ENCODE data around the gene ZCCHC24.

Gene ZCCHC24

DNA sequence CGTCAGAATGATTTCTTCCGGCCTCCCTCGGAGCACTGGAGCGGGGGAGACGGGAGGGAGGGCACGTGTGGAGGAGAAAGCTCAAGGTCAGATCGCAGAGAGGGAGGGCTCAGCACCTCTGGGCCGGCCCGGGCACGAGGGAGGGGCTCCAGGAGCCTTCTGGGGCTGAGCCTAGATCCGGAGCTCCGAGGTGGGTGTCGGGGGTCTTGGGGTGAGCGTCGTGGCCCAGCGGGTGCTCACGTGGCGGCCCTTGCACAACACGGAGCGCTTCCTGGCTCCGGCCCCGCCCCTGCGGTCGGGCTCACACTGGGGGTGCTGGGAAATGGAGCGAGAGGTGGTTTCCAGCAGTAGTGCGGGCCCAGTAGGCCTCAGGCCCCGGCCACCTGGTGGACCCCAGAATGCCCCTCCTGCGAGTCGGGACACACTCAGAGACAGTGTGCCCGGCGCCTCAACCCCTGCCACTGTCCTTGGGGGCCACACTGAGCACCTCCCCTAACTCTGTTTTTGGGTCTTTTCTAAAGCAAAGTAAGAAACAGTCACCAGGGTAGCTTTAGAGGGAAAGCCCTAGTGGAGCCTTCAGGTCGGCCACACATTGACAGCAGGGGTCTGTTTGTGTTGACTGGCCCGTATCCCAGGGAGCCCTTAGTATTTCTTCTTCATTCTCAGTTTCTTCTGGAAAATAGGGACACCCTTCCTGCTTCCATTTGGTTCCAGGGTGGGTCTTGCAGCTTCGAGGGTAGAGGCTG lies 97.4 kb downstream of the ZCCHC24 start:
- peak overlapping the region; percentile 68 for H3K4me3 ChIP-seq (ENCODE audit: severe bottlenecking)
- TF ChIP-seq, protein P1, sequence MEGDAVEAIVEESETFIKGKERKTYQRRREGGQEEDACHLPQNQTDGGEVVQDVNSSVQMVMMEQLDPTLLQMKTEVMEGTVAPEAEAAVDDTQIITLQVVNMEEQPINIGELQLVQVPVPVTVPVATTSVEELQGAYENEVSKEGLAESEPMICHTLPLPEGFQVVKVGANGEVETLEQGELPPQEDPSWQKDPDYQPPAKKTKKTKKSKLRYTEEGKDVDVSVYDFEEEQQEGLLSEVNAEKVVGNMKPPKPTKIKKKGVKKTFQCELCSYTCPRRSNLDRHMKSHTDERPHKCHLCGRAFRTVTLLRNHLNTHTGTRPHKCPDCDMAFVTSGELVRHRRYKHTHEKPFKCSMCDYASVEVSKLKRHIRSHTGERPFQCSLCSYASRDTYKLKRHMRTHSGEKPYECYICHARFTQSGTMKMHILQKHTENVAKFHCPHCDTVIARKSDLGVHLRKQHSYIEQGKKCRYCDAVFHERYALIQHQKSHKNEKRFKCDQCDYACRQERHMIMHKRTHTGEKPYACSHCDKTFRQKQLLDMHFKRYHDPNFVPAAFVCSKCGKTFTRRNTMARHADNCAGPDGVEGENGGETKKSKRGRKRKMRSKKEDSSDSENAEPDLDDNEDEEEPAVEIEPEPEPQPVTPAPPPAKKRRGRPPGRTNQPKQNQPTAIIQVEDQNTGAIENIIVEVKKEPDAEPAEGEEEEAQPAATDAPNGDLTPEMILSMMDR (IDR thresholded peaks at IDR 0.05; ENCODE audit: poor library complexity, severe bottlenecking): no peak
- DNase-seq (ENCODE audit: low spot score) (no peak), ATAC-seq (ENCODE audit: low read depth) (peak; percentile 51)
- H3K27me3 ChIP-seq (ENCODE audit: insufficient read depth, poor library complexity, severe bottlenecking): no peaks in the 10 kb centered on the region
- no peaks in the 10 kb centered on the region for H3K9me3 ChIP-seq (ENCODE audit: severe bottlenecking)
- H3K4me1 ChIP-seq (ENCODE audit: insufficient read depth, poor library complexity, severe bottlenecking): peaks cover 3% of the 10 kb centered on the region
- peaks cover 48% of the 10 kb centered on the region for H3K36me3 ChIP-seq (ENCODE audit: low read depth)
- H3K27ac ChIP-seq (ENCODE audit: poor library complexity, severe bottlenecking): peak overlapping the region; percentile 73

DNA sequence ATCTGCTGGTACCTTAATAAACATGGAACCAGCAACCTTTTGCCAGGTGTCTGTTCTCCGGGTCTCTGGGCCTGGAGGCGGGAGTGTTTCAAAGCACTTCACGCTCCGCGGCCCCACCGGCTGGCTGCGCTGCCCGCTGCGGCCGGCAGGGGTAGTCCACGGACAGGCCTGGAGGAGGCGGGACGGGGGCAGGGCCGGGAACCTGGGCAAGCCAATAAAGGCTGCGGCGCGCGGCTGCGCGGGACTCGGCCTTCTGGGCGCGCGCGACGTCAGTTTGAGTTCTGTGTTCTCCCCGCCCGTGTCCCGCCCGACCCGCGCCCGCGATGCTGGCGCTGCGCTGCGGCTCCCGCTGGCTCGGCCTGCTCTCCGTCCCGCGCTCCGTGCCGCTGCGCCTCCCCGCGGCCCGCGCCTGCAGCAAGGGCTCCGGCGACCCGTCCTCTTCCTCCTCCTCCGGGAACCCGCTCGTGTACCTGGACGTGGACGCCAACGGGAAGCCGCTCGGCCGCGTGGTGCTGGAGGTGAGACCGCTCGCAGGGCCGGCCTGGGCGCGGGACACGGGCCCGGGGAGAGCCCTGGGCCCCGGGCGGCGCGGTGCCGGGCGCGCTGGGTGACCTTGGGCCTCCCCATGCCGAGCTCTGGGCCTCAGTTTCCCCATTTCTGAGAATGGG lies 98.1 kb downstream of the ZCCHC24 start, which contains the start of gene PPIF:
Gene PPIF, plus strand, starts transcription at position 244 of the 668 bp plus-strand sequence. Its CDS starts 80 bp downstream, at position 324.
- peak within 1 kb of the TSS; percentile 73 for H3K27ac ChIP-seq (ENCODE audit: poor library complexity, severe bottlenecking)
- DNase-seq (ENCODE audit: low spot score): peak; percentile 93
- H3K4me1 ChIP-seq (ENCODE audit: insufficient read depth, poor library complexity, severe bottlenecking): peaks cover 3% of the 10 kb centered on the region
- peak within 1 kb of the TSS; percentile 68 for H3K4me3 ChIP-seq (ENCODE audit: severe bottlenecking)
- H3K36me3 ChIP-seq (ENCODE audit: low read depth): peaks cover 41% of the 10 kb centered on the region
- no peaks in the 10 kb centered on the region for H3K27me3 ChIP-seq (ENCODE audit: insufficient read depth, poor library complexity, severe bottlenecking)
- H3K9me3 ChIP-seq (ENCODE audit: severe bottlenecking): no peaks in the 10 kb centered on the region
- TF ChIP-seq, protein P1 (IDR thresholded peaks at IDR 0.05; ENCODE audit: poor library complexity, severe bottlenecking): peak; percentile 92
- ATAC-seq (ENCODE audit: low read depth): peak; percentile 94

DNA sequence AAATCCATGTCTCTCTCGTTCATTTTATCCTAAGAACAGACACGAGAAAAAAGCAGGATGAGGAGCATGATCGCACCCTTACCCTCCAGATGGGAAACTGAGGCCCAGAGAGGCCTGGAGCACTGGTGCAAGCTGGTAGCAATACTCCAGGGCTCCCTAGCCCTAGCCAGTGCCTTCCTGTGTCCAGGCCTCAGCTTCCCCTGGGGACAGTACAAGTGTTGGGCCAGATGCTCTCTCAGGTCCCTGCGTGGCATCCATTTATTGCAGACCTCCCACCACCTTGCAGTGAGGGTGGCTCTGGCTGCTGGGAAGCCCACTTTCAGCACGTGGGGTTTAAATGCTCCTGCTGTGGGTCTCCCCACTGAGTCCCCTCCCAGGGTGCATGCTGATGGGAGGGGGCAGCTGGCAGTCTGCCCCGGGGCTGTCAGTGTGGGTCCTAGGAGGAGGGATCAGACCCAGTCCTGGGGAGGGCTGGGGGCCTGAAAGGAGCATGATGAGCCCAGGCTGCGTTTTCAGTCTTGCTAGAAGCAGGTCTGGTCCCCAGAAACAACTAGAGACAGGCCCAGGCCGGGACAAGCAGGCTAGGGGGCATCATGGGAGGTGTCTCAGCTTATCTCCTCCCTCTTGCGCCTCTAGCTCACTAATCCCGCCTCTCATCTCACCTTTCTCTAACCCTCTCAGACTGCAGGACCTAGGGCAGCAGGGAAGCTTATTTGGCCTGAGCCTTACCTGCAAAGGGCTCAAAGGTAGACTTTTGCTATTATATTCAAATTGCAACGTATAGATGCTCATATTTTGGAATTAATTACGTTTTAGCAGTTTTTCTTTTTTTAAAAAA lies 98.8 kb downstream of the ZCCHC24 start:
- peak overlapping the region; percentile 73 for H3K27ac ChIP-seq (ENCODE audit: poor library complexity, severe bottlenecking)
- ATAC-seq (ENCODE audit: low read depth): 0 out of 3 replicates have a peak, but pooled peaks have one; percentile 2

DNA sequence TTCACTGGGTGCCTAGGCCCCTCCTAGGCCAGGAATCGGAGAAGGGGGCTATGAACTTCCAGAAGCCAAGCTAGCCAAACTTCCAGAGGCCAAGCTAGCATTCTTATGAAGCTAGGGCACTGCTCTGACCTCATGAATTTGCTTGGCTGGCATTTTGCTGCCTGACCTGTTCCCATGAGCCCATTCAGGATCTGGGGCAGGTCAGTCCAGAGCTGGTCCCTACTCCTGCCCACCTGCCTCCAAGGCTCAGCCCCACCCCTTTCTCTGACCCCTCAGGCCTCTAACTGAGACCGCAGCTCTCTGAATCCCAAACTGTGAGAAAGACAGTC lies 99.4 kb downstream of the ZCCHC24 start:
- ATAC-seq (ENCODE audit: low read depth): no peak
- Histone ChIP-seq H3K4me1 (ENCODE audit: insufficient read depth, poor library complexity, severe bottlenecking) (peaks cover 3% of the 10 kb centered on the region), H3K9me3 (ENCODE audit: severe bottlenecking) (no peaks in the 10 kb centered on the region), H3K27me3 (ENCODE audit: insufficient read depth, poor library complexity, severe bottlenecking) (no peaks in the 10 kb centered on the region), H3K36me3 (ENCODE audit: low read depth) (peaks cover 29% of the 10 kb centered on the region), H3K4me3 (ENCODE audit: severe bottlenecking) (no peak overlapping the region), H3K27ac (ENCODE audit: poor library complexity, severe bottlenecking) (no peak overlapping the region)
- DNase-seq (ENCODE audit: low spot score): no peak
- TF ChIP-seq, protein P1 (IDR thresholded peaks at IDR 0.05; ENCODE audit: poor library complexity, severe bottlenecking): no peak

More for the DNA sequence above, 98.8 kb downstream of the ZCCHC24 start:
- Histone ChIP-seq H3K27me3 (ENCODE audit: insufficient read depth, poor library complexity, severe bottlenecking) (no peaks in the 10 kb centered on the region), H3K4me3 (ENCODE audit: severe bottlenecking) (peak overlapping the region; percentile 68), H3K4me1 (ENCODE audit: insufficient read depth, poor library complexity, severe bottlenecking) (peaks cover 3% of the 10 kb centered on the region), H3K36me3 (ENCODE audit: low read depth) (peaks cover 33% of the 10 kb centered on the region), H3K9me3 (ENCODE audit: severe bottlenecking) (no peaks in the 10 kb centered on the region)
- DNase-seq (ENCODE audit: low spot score): no peak
- TF ChIP-seq, protein P1 (IDR thresholded peaks at IDR 0.05; ENCODE audit: poor library complexity, severe bottlenecking): no peak

Measured in RWPE2 (cell line).